K562 (cell line): ENCODE data around the gene CLCA1. TPM values are rescaled to one million over a fixed set of nuclear protein-coding genes. Genes with fewer than 3 reads are reported as not detected.

ENCODE experiments used
- ATAC-seq: fragments of 200-7000 bp; cut with Tn5 transposase; 3 replicates; pipeline ENCODE4 v1.9.1; 2020; ENCODE audit warnings: moderate library complexity
- BruUV-seq: library from RNA; stranded (reverse); fragments of 400-500 nt; replicated peaks from 2 replicates; lab custom pipeline; 2021; lab: Mats Ljungman, UMichigan
- CTCF ChIA-PET: fragments of 300-600 bp; formaldehyde crosslinking; extraction: SDS; loops from one replicate; lab custom pipeline; 2021; ENCODE audit warnings: low intra/inter-chr PET ratio; lab: Yijun Ruan, JAX
- POLR2A ChIA-PET: fragments of 300-600, 350-650 bp; sonication (Branson Sonifier 250); formaldehyde crosslinking; extraction: SDS; loops from one replicate; lab custom pipeline; 2021; ENCODE audit warnings: antibody characterized with exemption, inconsistent platforms; lab: Yijun Ruan, JAX
- DNase-seq, 4 experiments: peaks; one replicate each; pipeline versions ENCODE4 v3.0.0 to v3.0.0-alpha.2; 2011 to 2018; ENCODE audit warnings: low spot score in 3 of 4, mixed read lengths in 3 of 4; ENCODE audit errors: extremely low read depth in 1 of 4
- FAIRE-seq: peaks from 2 replicates; lab custom pipeline; 2011; peaks lifted over from hg19 to GRCh38; lab: Jason Lieb, UNC
- H2AFZ ChIP-seq: 2 replicates; pipeline ENCODE4 v1.6.0; 2011; ENCODE audit warnings: low read depth, low read length, control low read depth, inconsistent platforms
- H3K27ac ChIP-seq: fragments of 200-600 bp; 3 replicates; pipeline ENCODE4 v1.8.0; 2011; ENCODE audit warnings: low read depth, mild to moderate bottlenecking, control low read depth, inconsistent platforms, low read length, moderate library complexity, mixed read lengths; ENCODE audit errors: extremely low read depth
- H3K27me3 ChIP-seq, 2 experiments: fragments of 300-600 bp in 1 of 2; 2 replicates in 1 of 2; 3 replicates in 1 of 2; pipeline versions ENCODE4 v1.6.0 to v1.8.0; 2011; ENCODE audit warnings: inconsistent platforms in 2 of 2, low read length in 2 of 2, mild to moderate bottlenecking in 1 of 2, mixed read lengths in 1 of 2, moderate library complexity in 1 of 2; ENCODE audit not compliant: control insufficient read depth in 2 of 2, insufficient read depth in 2 of 2
- H3K36me3 ChIP-seq: fragments of 300-600 bp; 3 replicates; pipeline ENCODE4 v1.8.0; 2011; ENCODE audit warnings: mild to moderate bottlenecking, low read length, inconsistent platforms; ENCODE audit not compliant: control insufficient read depth, insufficient read depth
- H3K4me1 ChIP-seq, 2 experiments: fragments of 200-600 bp in 1 of 2; replicated peaks in 1 of 2; 2 replicates in 1 of 2; 3 replicates in 1 of 2; pipeline versions ENCODE4 v1.5.1 to v1.8.0; 2011; ENCODE audit warnings: inconsistent platforms in 2 of 2, low read length in 2 of 2, mild to moderate bottlenecking in 1 of 2, mixed read lengths in 1 of 2, moderate library complexity in 1 of 2; ENCODE audit not compliant: control insufficient read depth in 2 of 2, insufficient read depth in 2 of 2
- H3K4me2 ChIP-seq: 2 replicates; pipeline ENCODE4 v1.6.1; 2011; ENCODE audit warnings: low read length, control low read depth, inconsistent platforms, mixed read lengths; ENCODE audit not compliant: insufficient read depth
- H3K4me3 ChIP-seq: fragments of 200-600 bp; sonication (generic), shearing (Covaris generic); 2 replicates; pipeline ENCODE4 v1.5.1; 2016; ENCODE audit warnings: control low read depth, inconsistent platforms
- H3K79me2 ChIP-seq: fragments of 200-600 bp; 3 replicates; pipeline ENCODE4 v1.8.0; 2011; ENCODE audit warnings: low read length, inconsistent platforms; ENCODE audit not compliant: control insufficient read depth, insufficient read depth
- H3K9ac ChIP-seq, 2 experiments: 2 replicates each; pipeline versions ENCODE4 v1.6.0 to v1.6.1; 2011; ENCODE audit warnings: low read depth in 2 of 2, low read length in 2 of 2, control low read depth in 1 of 2, inconsistent platforms in 1 of 2, mild to moderate bottlenecking in 1 of 2, mixed read lengths in 1 of 2; ENCODE audit not compliant: insufficient read depth in 1 of 2
- H3K9me1 ChIP-seq: one replicate; pipeline ENCODE4 v1.6.0; 2011; ENCODE audit warnings: inconsistent platforms, mild to moderate bottlenecking, low read length, moderate library complexity; ENCODE audit not compliant: control insufficient read depth, insufficient read depth
- H3K9me3 ChIP-seq: replicated peaks from 2 replicates; pipeline ENCODE4 v1.5.1; 2011; ENCODE audit warnings: low read depth, low read length, inconsistent platforms; ENCODE audit not compliant: control insufficient read depth, insufficient read depth
- H4K20me1 ChIP-seq: replicated peaks from 2 replicates; pipeline ENCODE4 v1.6.1; 2011; ENCODE audit warnings: low read length, inconsistent platforms, mixed read lengths; ENCODE audit not compliant: control insufficient read depth, insufficient read depth
- ARID1B ChIP-seq: fragments of 450-650 bp; IDR thresholded peaks from 2 replicates; pipeline ENCODE4 v1.6.1; 2016; ENCODE audit warnings: antibody characterized with exemption, mild to moderate bottlenecking, inconsistent platforms
- BCOR ChIP-seq: fragments of 450-650 bp; IDR thresholded peaks from 2 replicates; pipeline ENCODE4 v1.6.1; 2016
- CBFB ChIP-seq: sonication (generic); formaldehyde crosslinking; IDR thresholded peaks from 2 replicates; pipeline ENCODE4 v1.4.0; 2020; ENCODE audit warnings: mild to moderate bottlenecking, missing genetic modification reagents
- CCNT2 ChIP-seq: IDR thresholded peaks from 2 replicates; pipeline ENCODE4 v1.6.1; 2011; ENCODE audit warnings: borderline replicate concordance, low read depth, mild to moderate bottlenecking, moderate library complexity, mixed read lengths, low read length; ENCODE audit not compliant: insufficient read length; ENCODE audit errors: extremely low read depth
- ELF4 ChIP-seq: fragments of 450-650 bp; formaldehyde crosslinking; IDR thresholded peaks from 2 replicates; pipeline ENCODE4 v1.4.0; 2022; ENCODE audit warnings: missing genetic modification characterization
- FOXK2 ChIP-seq, 2 experiments: fragments of 450-650 bp; IDR thresholded peaks in 1 of 2; conservative IDR thresholded peaks in 1 of 2; 2 replicates each; pipeline ENCODE4 v1.6.1; 2016; ENCODE audit warnings: low read depth in 2 of 2, mild to moderate bottlenecking in 1 of 2
- NCOR1 ChIP-seq: fragments of 450-650 bp; IDR thresholded peaks from 2 replicates; pipeline ENCODE4 v1.6.1; 2016; ENCODE audit warnings: mild to moderate bottlenecking, moderate library complexity
- RBM25 ChIP-seq: fragments of 200-400 bp; formaldehyde crosslinking; IDR thresholded peaks from 2 replicates; pipeline ENCODE4 v1.6.1; 2018; ENCODE audit warnings: low read length, low read depth, moderate library complexity; ENCODE audit not compliant: severe bottlenecking
- SMAD1 ChIP-seq: fragments of 150-350 bp; IDR thresholded peaks from 2 replicates; pipeline ENCODE4 v1.6.1; 2014; ENCODE audit warnings: low read length, low read depth; ENCODE audit not compliant: partially characterized antibody
- SMAD2 ChIP-seq: fragments of 150-350 bp; IDR thresholded peaks from 2 replicates; pipeline ENCODE4 v1.6.1; 2014; ENCODE audit warnings: low read depth, mild to moderate bottlenecking, low read length
- SMARCA4 ChIP-seq: fragments of 450-650 bp; IDR thresholded peaks from 2 replicates; pipeline ENCODE4 v1.6.1; 2016
- XRCC3 ChIP-seq: fragments of 450-650 bp; IDR thresholded peaks from 2 replicates; pipeline ENCODE4 v1.6.1; 2017; ENCODE audit warnings: mild to moderate bottlenecking, moderate library complexity
- ZFX ChIP-seq: sonication (generic); formaldehyde crosslinking; IDR thresholded peaks from 2 replicates; pipeline ENCODE4 v1.8.0; 2022; ENCODE audit warnings: mild to moderate bottlenecking, missing genetic modification reagents, moderate library complexity
- ZNF197 ChIP-seq: fragments of 200-800 bp; sonication (Bioruptor generic); IDR thresholded peaks from 2 replicates; pipeline ENCODE4 v1.6.1; 2016; ENCODE audit warnings: low read depth, missing genetic modification characterization, missing compliant biosample characterization
- ZNF311 ChIP-seq: fragments of 250-450 bp; sonication (Bioruptor Pico); IDR thresholded peaks from 2 replicates; pipeline ENCODE4 v1.4.0; 2020; ENCODE audit warnings: mild to moderate bottlenecking, moderate library complexity
- ZNF75A ChIP-seq: fragments of 450-650 bp; formaldehyde crosslinking; IDR thresholded peaks from 2 replicates; pipeline ENCODE4 v1.4.0; 2020; ENCODE audit warnings: mild to moderate bottlenecking
- ZNF780A ChIP-seq: fragments of 250-450 bp; sonication (Bioruptor Pico); IDR thresholded peaks from 2 replicates; pipeline ENCODE4 v1.5.0; 2021; ENCODE audit warnings: mild to moderate bottlenecking
- WGBS: fragments of 100-300 bp; shearing (Covaris generic); methylation state at CpG from one replicate; pipeline ENCODE4 v1.1.6; 2016; ENCODE audit warnings: low coverage, mixed read lengths; ENCODE audit not compliant: insufficient coverage; ENCODE audit errors: missing lambda C conversion rate; 5-methylcytosine and 5-hydroxymethylcytosine counted together
- in situ Hi-C: fragments of 300-500 bp; cut with MboI; formaldehyde crosslinking; loops from 4 replicates; pipeline ENCODE4 v1.15.0; 2018; ENCODE audit warnings: inconsistent platforms, mixed read lengths
- intact Hi-C: fragments of 100-400 bp; cut with micrococcal nuclease; formaldehyde crosslinking; loops from 2 replicates; pipeline ENCODE4 v1.14.2; 2022
- polyA plus RNA-seq, 8 experiments: library from polyadenylated mRNA; depleted of rRNA in 4 of 8; stranded (reverse) in 5 of 8; unstranded in 3 of 8; fragments of >200 nt; fragmentation: Nextera tagmentation in 2 of 8; fragmentation: Illumina TruSeq in 1 of 8; extraction: Ambion mirVana in 2 of 8; extraction: Trizol in 1 of 8; gene quantifications; 2 replicates each; pipeline versions ENCODE4 v1.2.1 to v1.2.3, GENCODE V29; 2011 to 2014; ENCODE audit warnings: inconsistent platforms in 1 of 8, missing spikeins in 1 of 8
- total RNA-seq, 7 experiments: library from RNA; depleted of rRNA in 6 of 7; stranded (reverse); fragments of >200 nt in 6 of 7; fragmentation: Illumina TruSeq in 2 of 7; extraction: Trizol in 2 of 7; gene quantifications; 2 replicates each; pipeline versions ENCODE4 v1.2.1 to v1.2.3, GENCODE V29; 2011 to 2021; ENCODE audit warnings: low replicate concordance in 1 of 7

CLCA1 gene
- total and polyA plus RNA-seq, 9 of the 15 experiments (the other 6 are each of a cell fraction or from before 2014, with no cell fraction given): 0.03 to 0.08 (median 0.04) TPM; not detected in 6

- TF ChIP-seq CCNT2 (peak; percentile 21), NCOR1 (peak; percentile 65), ZNF780A (CRISPR knock-in tag) (no peak), ZNF311 (no peak), SMARCA4 (peak; percentile 70), SMAD2 (no peak), FOXK2 (conservative IDR thresholded peaks at IDR 0.05 in 1 of 2, IDR thresholded peaks at IDR 0.05 in 1 of 2; ENCODE audit: low read depth in 2 of 2) (no peak), ZNF75A (CRISPR knock-in tag) (no peak), ARID1B (peak; percentile 87), SMAD1 (no peak), ZNF197 (no peak), CBFB (CRISPR knock-in tag) (no peak), XRCC3 (no peak), ZFX (CRISPR knock-in tag) (no peak)
Measured at GRCh38 chr1:86448670-86449069, 20.1 kb upstream of the CLCA1 start (continued).

DNA sequence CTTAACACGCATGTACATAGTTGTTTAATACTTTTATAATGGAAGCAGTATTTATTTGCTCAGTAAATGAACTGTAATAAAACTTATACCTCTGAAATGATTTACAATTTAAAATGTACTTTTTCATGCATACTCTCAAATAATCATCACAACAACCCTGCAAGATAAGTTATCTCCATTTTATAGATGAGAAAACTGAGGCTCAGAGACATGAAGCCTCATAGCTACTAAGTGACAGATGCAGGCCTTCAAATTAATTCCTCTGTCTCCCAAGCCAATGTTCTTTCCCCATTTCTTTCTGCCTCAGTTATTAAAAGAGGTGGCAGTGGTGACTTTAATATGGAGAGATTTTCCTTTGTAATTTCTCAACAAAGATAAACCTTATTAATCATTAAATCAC lies 19.6 kb upstream of the CLCA1 start:
- H4K20me1 ChIP-seq: no peaks in the 10 kb centered on the region

More for the DNA sequence above, 19.6 kb upstream of the CLCA1 start:
- Histone ChIP-seq H3K4me3 (no peak overlapping the region), H3K4me1 (peaks cover 0 to 12% of the 10 kb centered on the region in 2 experiments; a peak in 2 of 5 replicates), H3K27ac (no peak overlapping the region), H3K4me2 (no peak overlapping the region), H3K36me3 (no peaks in the 10 kb centered on the region), H3K79me2 (no peaks in the 10 kb centered on the region), H2AFZ (no peak overlapping the region), H3K9me1 (no peaks in the 10 kb centered on the region), H3K9ac (no peak overlapping the region), H3K27me3 (no peaks in the 10 kb centered on the region), H3K9me3 (no peaks in the 10 kb centered on the region)
- WGBS: 59% methylated on average over 1 of the region's 1 CpG
- DNase-seq (no peak), ATAC-seq (no peak), FAIRE-seq (no peak)
- ChIA-PET CTCF (interaction anchor here (0.6 to 0.7 kb wide), 2 partner anchors 51 to 69 kb away, joined by 3 read pairs; no protein-coding TSS in a partner anchor), POLR2A (interaction anchor here (1.0 kb wide), 1 partner anchor 10 kb away, joined by 3 read pairs; no protein-coding TSS in a partner anchor)
- no TSS peak for BruUV-seq
- in situ Hi-C loops: no loop called here
- intact Hi-C loops: no loop called here
- TF ChIP-seq ELF4 (CRISPR knock-in tag): no peak
- peak; percentile 55; the same call in 1 of the 2 replicates for TF ChIP-seq BCOR
- peak; percentile 90 for TF ChIP-seq RBM25
